Erythroblast (primary cell): ENCODE results near the gene C1orf232.

Experiments
- DNase-seq, 2 experiments: peaks; one replicate each; lab custom pipeline; 2025; lab: John Stamatoyannopoulos, UW
- GATA1 ChIP-seq: IDR thresholded peaks from 2 replicates; pipeline ENCODE4 v1.6.1; 2011; ENCODE audit warnings: low read depth, mild to moderate bottlenecking, control low read depth, low read length, moderate library complexity
- POLR2A ChIP-seq: IDR thresholded peaks from 2 replicates; pipeline ENCODE4 v1.6.1; 2011; ENCODE audit warnings: mild to moderate bottlenecking, low read length

C1orf232 gene

GRCh38 chr1:26189751-26190275 lies 21.1 kb upstream of the C1orf232 start:
- TF ChIP-seq POLR2A = no peak
- TF ChIP-seq GATA1 = no peak
- no peak for DNase-seq

- TF ChIP-seq GATA1 (no peak), POLR2A (no peak)
- DNase-seq = no peak
Observed at GRCh38 chr1:26189331-26189730, 20.6 kb upstream of the C1orf232 start.

GRCh38 chr1:26188477-26188876 lies 19.7 kb upstream of the C1orf232 start:
- no peak for DNase-seq
- TF ChIP-seq GATA1 = no peak
- no peak for TF ChIP-seq POLR2A

GRCh38 chr1:26187882-26188281 lies 19.1 kb upstream of the C1orf232 start:
- no peak for DNase-seq
- no peak for TF ChIP-seq POLR2A
- TF ChIP-seq GATA1 = no peak

DNA sequence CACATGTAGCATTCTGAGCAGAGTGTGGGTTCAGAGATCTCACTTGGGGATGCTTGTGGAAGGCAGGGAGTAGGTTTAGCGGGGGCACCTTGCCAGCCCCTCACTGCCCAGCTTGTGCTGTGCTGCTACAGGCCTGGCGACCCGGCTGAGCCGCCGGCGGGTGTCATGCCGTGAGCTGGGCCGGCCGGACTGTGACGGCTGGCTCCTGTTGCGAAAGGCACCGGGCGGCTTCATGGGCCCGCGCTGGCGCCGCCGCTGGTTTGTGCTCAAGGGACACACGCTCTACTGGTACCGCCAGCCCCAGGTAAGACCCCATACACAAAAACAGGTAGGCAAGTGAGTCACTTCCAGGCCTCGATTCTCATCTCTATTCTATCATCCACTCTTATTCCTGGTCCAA lies 16.1 kb upstream of the C1orf232 start:
- TF ChIP-seq POLR2A (no peak), GATA1 (no peak)
- no peak for DNase-seq

- TF ChIP-seq POLR2A = no peak
- DNase-seq = no peak
Observed at GRCh38 chr1:26184086-26184485, 15.3 kb upstream of the C1orf232 start.

DNA sequence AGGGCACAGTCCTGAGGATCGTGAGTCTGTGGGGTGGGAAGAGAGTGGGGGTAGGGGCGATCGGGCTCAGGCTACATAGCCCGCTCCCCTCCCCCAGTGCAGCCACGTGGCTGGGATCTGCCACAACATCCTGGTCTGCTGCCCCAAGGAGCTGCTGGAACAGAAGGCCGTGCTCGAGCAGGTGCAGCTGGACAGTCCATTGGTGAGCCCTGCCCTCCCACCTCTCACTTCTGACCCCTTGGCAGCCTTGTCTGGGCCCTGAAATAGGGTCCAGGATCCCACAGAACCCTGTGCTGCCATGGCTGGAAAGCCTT lies 13.6 kb upstream of the C1orf232 start:
- no peak for DNase-seq
- TF ChIP-seq POLR2A (no peak), GATA1 (no peak)

- TF ChIP-seq POLR2A (no peak), GATA1 (no peak)
- no peak for DNase-seq
Observed at GRCh38 chr1:26181586-26182382, 13.0 kb upstream of the C1orf232 start.

DNA sequence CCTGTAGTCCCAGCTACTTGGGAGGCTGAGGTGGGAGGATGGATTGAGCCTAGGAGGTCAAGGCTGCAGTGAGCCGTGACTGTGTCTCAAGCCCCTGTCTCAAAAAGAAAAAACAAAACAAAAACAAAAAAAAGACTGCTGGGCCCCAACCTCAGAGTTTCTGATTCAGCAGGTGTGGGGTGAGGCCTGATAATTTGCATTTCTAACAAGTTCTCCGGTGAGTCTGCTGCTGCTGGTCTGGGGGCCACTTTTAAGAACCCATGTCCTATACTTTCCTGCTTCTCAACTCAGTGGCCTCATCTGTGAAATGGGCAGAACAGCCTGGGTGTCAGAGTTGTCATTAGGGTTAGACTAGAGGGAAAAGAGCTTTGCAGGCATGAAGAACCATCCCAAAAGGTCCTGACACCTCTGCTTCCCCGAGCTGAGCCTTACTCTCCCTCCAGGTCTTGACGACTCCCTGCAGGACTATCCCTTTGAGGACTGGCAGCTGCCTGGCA lies 11.3 kb upstream of the C1orf232 start:
- no peak for DNase-seq

DNA sequence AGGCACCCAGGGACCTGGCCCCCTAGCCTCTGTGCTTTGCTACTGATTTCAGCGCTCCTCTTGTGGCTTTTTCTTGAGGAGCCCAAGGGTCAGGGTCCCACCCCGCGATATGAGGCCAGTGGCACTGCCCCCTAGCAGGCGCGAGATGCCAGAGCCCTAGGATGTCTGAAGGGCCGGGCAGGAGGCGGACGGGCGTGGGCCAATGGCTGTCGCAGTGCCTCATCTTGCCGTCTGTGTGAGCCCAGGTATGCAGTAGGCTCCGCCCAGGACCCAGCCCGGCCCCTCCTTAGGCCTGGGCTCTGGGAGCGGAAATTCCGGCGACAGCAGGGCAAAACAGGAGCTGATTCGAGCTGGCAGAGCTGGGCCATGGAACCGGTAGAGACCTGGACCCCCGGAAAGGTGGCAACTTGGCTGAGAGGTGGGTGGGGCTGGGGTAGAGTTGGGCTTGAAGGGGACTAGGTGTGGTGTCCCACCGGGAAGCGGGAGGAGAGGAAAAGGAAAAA lies 8.5 kb upstream of the C1orf232 start, which contains the start of gene CNKSR1:
Gene CNKSR1 (plus strand): TSS at position 310 of the 503 bp plus-strand sequence. CDS start 57 bp downstream, at position 367.
- TF ChIP-seq POLR2A (no peak), GATA1 (no peak)

More for the DNA sequence above, 11.3 kb upstream of the C1orf232 start:
- TF ChIP-seq GATA1 (no peak), POLR2A (no peak)

GRCh38 chr1:26175346-26175745 lies 6.6 kb upstream of the C1orf232 start:
- TF ChIP-seq POLR2A (no peak), GATA1 (no peak)
- no peak for DNase-seq

More for the DNA sequence above, 8.5 kb upstream of the C1orf232 start, which contains the start of gene CNKSR1:
- DNase-seq = no peak

DNA sequence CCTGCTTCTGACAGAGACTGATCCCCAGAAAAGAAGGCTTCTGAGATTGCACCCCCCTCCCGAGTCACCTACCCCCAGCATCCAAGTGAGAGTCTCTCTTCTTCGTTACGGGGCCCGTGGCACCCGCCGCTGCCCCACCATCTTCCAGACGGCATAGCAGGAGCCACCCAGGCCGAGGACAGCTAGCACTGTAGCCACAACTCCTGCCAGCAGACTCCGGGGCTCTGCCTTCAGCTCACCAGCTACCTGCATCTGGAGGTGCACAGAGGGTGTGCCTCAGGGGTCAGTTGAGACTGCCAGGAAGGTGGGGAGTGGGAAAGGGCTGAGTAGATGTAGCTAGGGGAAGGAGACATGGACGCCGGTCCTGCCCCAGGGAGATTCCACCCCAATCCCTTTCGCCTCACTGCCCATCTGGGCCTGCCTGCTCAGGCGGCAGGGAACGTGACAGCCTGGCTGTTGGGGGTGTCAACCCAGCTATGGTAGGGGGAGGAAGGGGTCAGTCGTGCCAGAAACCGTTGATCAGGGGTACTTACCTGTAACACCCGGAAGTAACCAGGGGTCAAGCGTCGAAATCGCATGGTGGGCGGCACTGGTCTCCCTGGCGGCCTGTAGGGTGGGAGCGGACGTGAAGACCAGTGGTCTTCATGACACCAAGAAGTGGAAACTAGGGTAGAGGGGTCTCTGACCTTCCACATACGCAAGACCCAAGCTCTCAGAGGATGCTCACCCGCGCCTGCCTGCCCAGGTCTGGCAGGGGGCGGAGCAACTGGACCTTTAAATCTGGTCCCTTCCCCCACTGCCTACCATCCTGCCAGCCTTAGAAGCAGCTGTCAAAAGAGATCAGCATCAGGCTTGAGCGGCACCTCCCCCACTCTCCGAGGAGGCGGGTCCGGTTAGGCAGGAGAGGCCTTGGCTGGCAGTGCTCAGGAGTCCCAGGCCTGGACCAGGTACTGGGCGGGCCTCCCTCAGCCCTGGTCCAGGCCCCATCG lies 2.6 kb upstream of the C1orf232 start, which contains the start of gene ZNF593OS:
Gene ZNF593OS (minus strand): TSS at position 749 of the 989 bp plus-strand sequence. CDS start 171 bp downstream, at position 578.
- DNase-seq = no peak
- no peak for TF ChIP-seq GATA1
- TF ChIP-seq POLR2A = no peak

- DNase-seq = no peak
- TF ChIP-seq GATA1 (no peak), POLR2A (no peak)
Observed at GRCh38 chr1:26170472-26170821, 1.7 kb upstream of the C1orf232 start.
